Stimulated activated CD4-positive, alpha-beta T cell treated with anti-CD3 and anti-CD28 coated beads, Interleukin-4, amount 100 ng/mL, for 24 hours (primary cell): Measurements from ENCODE around the gene PLEKHM3.

ENCODE experiments used
- DNase-seq: peaks from one replicate; pipeline ENCODE4 v3.0.0-alpha.2; 2020

PLEKHM3 gene

DNA sequence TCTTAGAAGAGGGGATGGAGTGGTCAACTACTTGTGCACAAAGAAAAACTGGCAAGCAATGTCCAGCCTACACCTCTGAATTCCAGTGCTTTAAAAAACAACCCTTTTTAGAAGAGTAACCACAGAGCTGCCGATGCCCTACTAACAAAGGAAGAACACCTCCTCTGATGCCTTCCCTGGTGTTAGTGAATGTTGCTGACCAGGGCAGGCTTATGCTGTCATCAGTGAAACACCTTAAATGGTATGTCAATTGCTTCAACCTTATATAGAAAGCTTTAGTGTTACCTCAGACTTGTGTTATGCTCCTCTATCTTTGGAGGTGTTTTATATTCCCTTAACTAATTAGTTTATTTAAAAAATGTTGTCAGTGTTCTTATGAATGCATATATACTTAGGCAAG, 175.9 kb downstream of the PLEKHM3 start:
- no peak for DNase-seq

GRCh38 chr2:207848545-207848928, 176.8 kb downstream of the PLEKHM3 start:
- no peak for DNase-seq

- DNase-seq = no peak
Measured at GRCh38 chr2:207847807-207848544, 177.4 kb downstream of the PLEKHM3 start.

GRCh38 chr2:207847098-207847806, 178.1 kb downstream of the PLEKHM3 start:
- no peak for DNase-seq

GRCh38 chr2:207845202-207845864, 180.0 kb downstream of the PLEKHM3 start:
- no peak for DNase-seq

DNA sequence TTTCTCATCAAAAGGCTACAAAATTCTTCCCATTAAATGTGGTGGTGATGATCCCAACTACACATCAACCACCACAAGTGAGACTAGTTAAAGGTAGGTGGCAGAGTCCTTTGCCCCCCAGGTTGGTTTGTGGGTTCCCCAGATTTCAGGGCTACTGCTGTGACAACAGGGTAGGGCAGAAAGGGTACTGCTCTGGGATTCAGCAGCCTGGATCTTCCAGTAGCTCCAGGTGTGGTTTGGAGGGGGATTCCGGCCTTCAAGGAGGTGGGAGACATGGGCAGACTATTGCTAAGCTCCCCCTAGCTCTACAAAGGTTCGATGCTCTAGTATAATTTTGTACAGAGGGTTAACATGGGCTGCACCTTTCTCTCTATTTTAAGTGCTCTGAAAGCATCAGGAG, 180.7 kb downstream of the PLEKHM3 start:
- DNase-seq = no peak

- DNase-seq = no peak
Measured at GRCh38 chr2:207840101-207840500, 185.2 kb downstream of the PLEKHM3 start.

- DNase-seq = no peak
Measured at GRCh38 chr2:207839575-207839974, 185.8 kb downstream of the PLEKHM3 start.

- no peak for DNase-seq
Measured at GRCh38 chr2:207839028-207839427, 186.3 kb downstream of the PLEKHM3 start.

DNA sequence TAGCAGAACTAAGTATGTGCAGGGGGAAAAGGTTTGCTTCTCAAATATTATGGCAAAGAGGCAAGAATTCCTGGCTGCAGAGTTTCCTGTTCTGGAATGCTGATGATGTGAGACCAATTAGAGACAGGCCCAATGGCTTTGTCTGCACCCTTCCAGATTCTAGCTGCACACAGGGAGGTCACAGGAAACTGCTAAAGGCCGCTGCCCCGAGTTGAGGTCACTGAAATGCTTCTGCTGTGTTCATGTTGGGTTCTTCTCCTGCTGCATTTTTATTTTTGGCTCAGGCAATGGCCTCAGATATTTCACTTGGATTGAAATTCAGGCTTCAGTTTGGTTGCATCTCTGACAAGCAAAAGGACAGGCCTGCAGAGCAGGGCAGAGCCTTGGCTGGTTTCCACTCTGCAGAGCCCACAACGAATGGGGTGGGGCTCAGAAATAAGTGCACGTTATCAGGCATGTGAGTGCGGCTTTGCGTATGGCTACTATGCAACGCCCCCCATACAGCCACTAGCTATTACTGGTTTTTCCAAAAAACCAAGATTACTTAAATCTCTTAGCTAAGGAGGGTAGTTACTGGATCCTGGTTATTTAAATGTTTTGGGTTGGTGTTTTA, 188.7 kb downstream of the PLEKHM3 start:
- DNase-seq = no peak

GRCh38 chr2:207835805-207836204, 189.5 kb downstream of the PLEKHM3 start:
- no peak for DNase-seq

DNA sequence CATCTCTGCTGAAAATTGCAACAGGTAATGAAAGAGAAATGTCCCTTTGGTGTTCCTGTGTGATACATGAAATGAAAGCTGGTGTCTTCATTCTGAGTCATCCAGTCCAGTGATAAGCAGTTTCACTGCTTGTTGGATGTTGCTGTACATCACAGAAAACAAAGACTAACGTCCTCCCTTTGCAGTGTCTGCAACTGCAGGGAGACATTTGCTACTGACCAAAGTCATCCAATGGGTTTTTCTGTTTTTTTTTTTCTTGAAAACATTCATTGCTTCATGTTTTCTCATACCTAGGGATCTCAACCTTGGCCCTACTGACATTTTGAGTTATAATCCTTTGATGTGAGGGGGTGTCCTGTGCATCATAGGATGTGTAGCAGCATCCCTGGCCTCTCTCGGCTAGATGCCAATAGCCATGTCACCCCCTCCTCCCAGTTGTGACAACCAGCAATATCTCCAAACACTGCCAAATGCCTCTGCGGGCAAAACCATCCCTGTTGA, 192.0 kb downstream of the PLEKHM3 start:
- no peak for DNase-seq

- DNase-seq = no peak
Measured at GRCh38 chr2:207831584-207832248, 193.6 kb downstream of the PLEKHM3 start.

DNA sequence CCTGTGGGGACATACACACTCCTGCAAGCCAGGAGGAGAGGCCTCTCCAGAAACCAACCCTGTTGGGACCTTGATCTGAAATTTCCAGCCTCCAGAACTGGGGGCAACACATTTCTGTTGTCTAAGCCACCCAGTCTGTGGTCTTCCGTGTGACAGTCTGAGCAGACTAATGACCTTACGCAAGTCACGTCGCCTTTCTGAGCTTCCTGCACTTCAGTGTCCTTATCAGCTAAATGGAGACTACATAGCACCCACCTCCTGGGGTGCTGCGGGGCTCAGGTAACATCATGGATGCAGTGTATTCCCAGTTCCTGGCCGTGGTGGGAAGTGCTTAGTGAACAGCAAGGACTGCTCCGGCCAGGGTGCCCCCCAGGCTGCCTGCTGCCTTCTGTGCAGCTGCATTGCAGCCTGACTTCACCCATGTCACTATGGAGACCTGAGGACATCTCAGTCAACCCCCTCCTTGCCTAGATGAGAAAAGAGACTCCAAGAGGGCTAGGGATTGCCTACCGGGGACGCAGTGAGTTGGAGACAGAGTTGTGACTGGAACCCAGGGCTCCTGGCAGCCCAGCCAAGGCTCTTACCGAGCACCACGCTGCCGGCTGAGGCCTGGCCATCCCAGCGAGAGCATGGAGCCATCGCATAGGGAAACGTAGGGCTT, 194.4 kb downstream of the PLEKHM3 start:
- DNase-seq = no peak

DNA sequence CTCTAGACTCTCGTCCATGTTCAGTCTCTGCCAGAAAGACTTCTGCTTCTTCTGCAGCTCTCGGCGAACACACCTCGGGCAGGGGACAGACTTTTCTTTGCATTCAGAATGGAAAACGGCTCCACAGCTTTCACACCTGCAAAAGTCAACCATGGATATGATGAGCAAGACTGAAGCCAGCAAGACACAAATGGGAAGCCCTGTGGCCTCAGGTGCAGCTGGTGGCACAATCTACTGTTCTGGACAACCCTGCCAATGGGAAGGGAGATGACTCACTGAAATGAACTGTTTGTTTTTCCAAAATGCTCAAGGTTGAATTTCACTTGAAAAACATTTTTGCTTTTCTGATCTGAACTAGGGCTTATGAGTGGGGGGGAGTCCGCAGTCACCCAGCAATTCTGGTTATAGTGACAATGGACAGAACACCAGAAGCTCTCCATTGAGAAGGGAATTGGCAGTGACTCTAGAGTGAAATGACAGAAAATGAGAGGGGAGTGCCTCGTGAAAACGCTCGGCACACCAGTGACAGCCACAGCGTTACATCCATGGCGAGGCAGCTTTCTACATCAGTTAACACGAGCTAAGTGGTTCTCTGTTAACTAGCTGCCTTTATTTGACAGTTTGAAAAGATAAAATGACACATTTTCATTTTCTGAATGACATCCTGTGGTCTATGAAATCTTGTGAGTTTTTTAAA, 196.8 kb downstream of the PLEKHM3 start:
- DNase-seq = no peak

GRCh38 chr2:207825978-207826377, 199.3 kb downstream of the PLEKHM3 start:
- no peak for DNase-seq

- no peak for DNase-seq
Measured at GRCh38 chr2:207825045-207825954, 200.0 kb downstream of the PLEKHM3 start.

DNA sequence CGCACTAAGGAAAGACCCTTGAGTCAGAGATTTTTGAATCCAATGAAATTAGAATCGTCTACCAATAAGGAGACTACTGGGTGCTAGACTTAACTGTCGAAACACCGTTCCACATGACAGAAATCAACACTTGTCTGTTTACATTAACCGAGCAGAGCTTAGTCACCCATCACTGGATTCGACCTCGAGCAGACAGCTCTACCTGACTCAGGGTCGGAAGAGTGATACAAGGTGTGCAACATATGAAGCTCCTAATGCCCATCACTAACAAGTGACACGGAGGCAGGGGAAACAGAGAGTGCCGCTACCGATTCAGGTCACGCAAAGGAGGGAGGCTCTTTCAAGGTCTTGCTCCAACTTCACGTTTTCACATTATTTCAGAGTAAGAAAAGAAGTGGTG, 201.5 kb downstream of the PLEKHM3 start:
- DNase-seq = no peak

DNA sequence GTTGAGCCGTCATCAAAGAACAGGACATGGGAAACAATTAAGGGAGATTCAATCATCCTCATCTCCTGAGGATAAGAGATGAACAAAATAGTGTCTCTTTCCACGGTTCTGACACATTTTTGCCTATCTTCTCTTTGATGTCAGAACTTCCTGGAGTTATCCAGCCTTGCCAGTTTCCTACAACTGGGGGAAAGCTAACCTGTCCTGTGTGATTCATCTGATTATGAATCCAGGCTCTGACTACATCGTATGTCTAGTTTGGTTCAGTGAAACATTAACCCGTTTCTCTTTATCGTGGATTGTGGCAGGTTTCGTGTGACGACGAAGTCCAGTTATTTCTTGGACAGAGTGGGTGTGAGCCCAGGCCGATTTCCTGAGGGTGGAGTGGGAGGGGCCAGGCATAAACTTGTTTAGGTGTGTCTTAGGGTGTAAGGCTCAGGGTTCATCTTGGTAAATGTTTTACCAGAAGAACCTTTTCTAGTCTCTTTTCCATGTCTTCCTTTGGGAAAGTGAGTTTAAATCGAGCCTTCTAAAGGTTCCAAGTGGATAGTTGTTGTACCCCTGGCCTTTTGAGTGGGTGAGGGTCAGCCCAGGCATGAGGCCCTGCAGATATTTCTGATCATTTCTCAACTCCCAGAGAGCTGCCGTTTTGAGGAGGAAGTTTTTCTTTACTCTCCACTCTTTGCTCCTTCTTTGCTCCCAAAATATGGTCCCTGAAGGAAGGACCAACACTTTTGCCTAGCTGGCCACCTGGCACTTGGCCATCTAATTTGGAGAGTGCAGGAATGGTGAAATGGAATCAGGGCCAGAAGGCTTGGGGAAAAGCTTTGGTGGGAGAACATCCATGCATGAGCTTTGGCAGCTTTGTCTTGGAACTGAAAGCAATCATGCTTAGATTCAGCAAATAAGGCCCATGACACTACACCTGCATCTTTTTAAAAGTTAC, 205.2 kb downstream of the PLEKHM3 start:
- no peak for DNase-seq
